Fibroblast of lung (primary cell): Measurements from ENCODE around the gene STARD7.

ENCODE experiments used
- EZH2 ChIP-seq: IDR thresholded peaks from 2 replicates; pipeline ENCODE4 v1.5.1; 2012; ENCODE audit warnings: low read length, control low read depth, mild to moderate bottlenecking; ENCODE audit errors: missing control alignments
- TF ChIP-seq, protein P1 (sequence below), 2 donors: IDR thresholded peaks in 1 of 2; conservative IDR thresholded peaks in 1 of 2; 1 replicate in 1 of 2; 2 replicates in 1 of 2; pipeline ENCODE4 v1.5.1; 2011 to 2012; ENCODE audit warnings: low read length in 2 of 2, control low read depth in 1 of 2, inconsistent platforms in 1 of 2, low read depth in 1 of 2, mild to moderate bottlenecking in 1 of 2

DNA sequence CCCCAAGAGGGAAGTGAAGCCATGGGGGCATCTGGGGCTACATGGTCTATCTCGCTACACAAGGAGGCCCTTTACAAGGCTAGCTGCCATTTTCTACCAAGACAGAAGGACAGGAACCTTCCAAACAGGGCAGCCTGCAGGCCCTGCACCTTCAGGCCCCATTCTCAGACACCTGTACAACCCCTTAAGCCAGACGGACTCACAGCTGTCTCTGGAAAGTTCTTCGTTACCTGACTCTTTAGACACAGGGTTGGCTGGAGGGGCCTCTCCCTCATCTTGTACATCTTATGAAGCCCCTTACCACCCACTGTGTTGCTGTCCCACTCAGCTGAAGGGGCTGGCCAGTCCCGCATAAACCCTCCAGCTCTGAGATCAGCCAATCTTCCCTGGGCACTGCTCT, 40.0 kb upstream of the STARD7 start:
- TF ChIP-seq EZH2, result no peak
- TF ChIP-seq, protein P1, sequence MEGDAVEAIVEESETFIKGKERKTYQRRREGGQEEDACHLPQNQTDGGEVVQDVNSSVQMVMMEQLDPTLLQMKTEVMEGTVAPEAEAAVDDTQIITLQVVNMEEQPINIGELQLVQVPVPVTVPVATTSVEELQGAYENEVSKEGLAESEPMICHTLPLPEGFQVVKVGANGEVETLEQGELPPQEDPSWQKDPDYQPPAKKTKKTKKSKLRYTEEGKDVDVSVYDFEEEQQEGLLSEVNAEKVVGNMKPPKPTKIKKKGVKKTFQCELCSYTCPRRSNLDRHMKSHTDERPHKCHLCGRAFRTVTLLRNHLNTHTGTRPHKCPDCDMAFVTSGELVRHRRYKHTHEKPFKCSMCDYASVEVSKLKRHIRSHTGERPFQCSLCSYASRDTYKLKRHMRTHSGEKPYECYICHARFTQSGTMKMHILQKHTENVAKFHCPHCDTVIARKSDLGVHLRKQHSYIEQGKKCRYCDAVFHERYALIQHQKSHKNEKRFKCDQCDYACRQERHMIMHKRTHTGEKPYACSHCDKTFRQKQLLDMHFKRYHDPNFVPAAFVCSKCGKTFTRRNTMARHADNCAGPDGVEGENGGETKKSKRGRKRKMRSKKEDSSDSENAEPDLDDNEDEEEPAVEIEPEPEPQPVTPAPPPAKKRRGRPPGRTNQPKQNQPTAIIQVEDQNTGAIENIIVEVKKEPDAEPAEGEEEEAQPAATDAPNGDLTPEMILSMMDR (conservative IDR thresholded peaks at IDR 0.05 in 1 of 2, IDR thresholded peaks at IDR 0.05 in 1 of 2; ENCODE audit: low read depth in 1 of 2, low read length in 2 of 2), result no peak
